ENCODE results near the gene ABCG1.

ABCG1 gene

GRCh38 chr21:42272109-42272962 is 53.4 kb downstream of the ABCG1 start:
- no peak for DNase-seq (ENCODE audit: low spot score)

GRCh38 chr21:42272984-42273600 is 54.2 kb downstream of the ABCG1 start:
- no peak for DNase-seq (ENCODE audit: low spot score)

GRCh38 chr21:42276076-42276475 is 57.1 kb downstream of the ABCG1 start:
- no peak for DNase-seq (ENCODE audit: low spot score)

- no peak for DNase-seq (ENCODE audit: low spot score)
These were observed 57.7 kb downstream of the ABCG1 start for GRCh38 chr21:42276526-42277154.

- no peak for DNase-seq (ENCODE audit: low spot score)
These were observed 58.7 kb downstream of the ABCG1 start for GRCh38 chr21:42277593-42277992.

GRCh38 chr21:42278451-42279149 is 59.7 kb downstream of the ABCG1 start:
- no peak for DNase-seq (ENCODE audit: low spot score)

GRCh38 chr21:42279341-42279871 is 60.5 kb downstream of the ABCG1 start:
- no peak for DNase-seq (ENCODE audit: low spot score)

- DNase-seq (ENCODE audit: low spot score): no peak
These were observed 60.9 kb downstream of the ABCG1 start for GRCh38 chr21:42279888-42280287.

GRCh38 chr21:42280356-42281180 is 61.6 kb downstream of the ABCG1 start:
- DNase-seq (ENCODE audit: low spot score): no peak

GRCh38 chr21:42281181-42281680 is 62.3 kb downstream of the ABCG1 start:
- no peak for DNase-seq (ENCODE audit: low spot score)

- DNase-seq (ENCODE audit: low spot score): no peak
These were observed 63.1 kb downstream of the ABCG1 start for GRCh38 chr21:42282021-42282420.

- no peak for DNase-seq (ENCODE audit: low spot score)
These were observed 63.8 kb downstream of the ABCG1 start for GRCh38 chr21:42282715-42283114.

GRCh38 chr21:42285569-42286245 is 66.8 kb downstream of the ABCG1 start:
- DNase-seq (ENCODE audit: low spot score): no peak

- DNase-seq (ENCODE audit: low spot score): no peak
These were observed 67.5 kb downstream of the ABCG1 start for GRCh38 chr21:42286416-42286815.

- no peak for DNase-seq (ENCODE audit: low spot score)
These were observed 68.5 kb downstream of the ABCG1 start for GRCh38 chr21:42287193-42288083.

- no peak for DNase-seq (ENCODE audit: low spot score)
These were observed 70.0 kb downstream of the ABCG1 start for GRCh38 chr21:42288962-42289361.

GRCh38 chr21:42289926-42290325 is 71.0 kb downstream of the ABCG1 start:
- no peak for DNase-seq (ENCODE audit: low spot score)

GRCh38 chr21:42290505-42290904 is 71.6 kb downstream of the ABCG1 start:
- DNase-seq (ENCODE audit: low spot score): no peak

- no peak for DNase-seq (ENCODE audit: low spot score)
These were observed 72.2 kb downstream of the ABCG1 start for GRCh38 chr21:42291003-42291750.
